ENCODE measurements around the gene TMEM45A.
A peak's percentile ranks its signal among the peaks of the same experiment; 100 is the strongest.
"Not testable (repeated sequence)": the region's sequence is repeated elsewhere in the genome, so short reads cannot be mapped to it uniquely, and the experiment has no call there.

TMEM45A gene

GRCh38 chr3:100486808-100487207, 5.6 kb upstream of the TMEM45A start:
- no peak for DNase-seq

DNA sequence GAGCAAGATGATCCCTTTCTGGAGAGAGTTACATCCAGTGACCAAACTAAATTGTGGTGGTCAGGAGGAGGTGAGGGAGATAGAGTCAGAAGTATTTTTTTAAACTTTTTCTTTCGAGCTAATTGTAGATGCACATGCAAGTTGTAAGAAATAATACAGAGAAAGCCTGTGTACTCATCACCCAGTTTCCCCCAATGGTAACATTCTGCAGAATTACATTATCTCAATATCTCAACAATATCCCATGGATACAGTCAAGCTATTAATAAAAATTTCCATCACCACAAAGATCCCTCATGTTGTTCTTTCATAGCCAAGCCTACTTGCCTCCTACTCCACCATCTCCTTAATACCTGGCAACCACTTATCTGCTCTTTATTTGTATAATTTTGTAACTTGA, 3.3 kb upstream of the TMEM45A start:
- DNase-seq, result no peak

DNA sequence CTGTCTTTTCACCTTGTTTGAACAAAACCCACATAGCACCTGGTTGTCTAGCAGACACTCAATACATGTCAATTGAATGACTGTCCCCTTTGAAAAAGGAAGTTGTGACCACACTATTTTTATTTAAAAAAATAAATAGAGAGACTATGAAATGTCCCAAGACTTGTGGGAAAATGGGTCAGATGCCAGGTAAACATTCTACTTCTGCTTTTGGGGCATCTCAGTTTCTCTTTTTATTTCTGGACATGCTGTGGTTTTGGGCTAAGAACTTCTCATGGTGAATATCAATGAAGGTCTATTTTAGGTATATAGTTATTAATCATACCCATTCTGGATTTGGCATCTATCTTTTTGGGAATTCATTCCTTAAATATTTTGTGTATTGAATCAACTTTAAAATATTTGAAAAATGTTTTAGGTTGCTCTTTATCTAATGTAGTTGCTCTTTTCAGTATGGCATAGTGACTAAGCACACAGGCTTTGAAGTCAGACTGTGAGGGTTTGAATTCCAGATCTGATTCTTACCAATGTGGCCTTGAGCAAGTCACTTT, 4.4 kb downstream of the TMEM45A start:
- DNase-seq, result peak; percentile 84

GRCh38 chr3:100499651-100500050, 7.2 kb downstream of the TMEM45A start:
- DNase-seq, result no peak

DNA sequence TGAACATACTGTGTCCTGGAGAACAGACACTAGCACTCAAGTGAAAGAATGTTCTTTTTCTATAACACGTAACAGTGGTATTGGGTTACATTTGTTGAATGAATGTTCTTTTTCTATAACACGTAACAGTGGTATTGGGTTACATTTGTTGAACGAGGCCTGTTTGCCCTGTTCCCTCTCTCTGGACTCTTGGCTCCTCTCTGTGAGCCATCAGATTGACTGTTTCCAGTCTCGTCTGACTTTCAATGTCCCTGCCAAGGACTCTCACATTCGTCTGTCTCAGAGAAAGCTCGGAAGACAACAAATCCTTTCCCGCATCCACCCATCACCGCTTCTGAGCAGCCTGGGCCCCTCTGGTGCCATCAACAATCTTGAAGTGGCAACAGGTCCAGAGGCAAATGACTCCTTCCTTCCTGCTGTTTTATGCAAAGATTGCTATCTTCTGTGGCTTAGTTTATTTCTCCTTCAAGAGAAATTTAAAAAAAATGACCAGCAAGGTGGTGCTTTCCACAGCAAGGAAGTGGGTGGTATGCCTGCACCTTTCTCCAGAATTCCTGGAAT, 8.0 kb downstream of the TMEM45A start:
- DNase-seq, result no peak

- no peak for DNase-seq
Observed at GRCh38 chr3:100503448-100503847, 11.0 kb downstream of the TMEM45A start.

DNA sequence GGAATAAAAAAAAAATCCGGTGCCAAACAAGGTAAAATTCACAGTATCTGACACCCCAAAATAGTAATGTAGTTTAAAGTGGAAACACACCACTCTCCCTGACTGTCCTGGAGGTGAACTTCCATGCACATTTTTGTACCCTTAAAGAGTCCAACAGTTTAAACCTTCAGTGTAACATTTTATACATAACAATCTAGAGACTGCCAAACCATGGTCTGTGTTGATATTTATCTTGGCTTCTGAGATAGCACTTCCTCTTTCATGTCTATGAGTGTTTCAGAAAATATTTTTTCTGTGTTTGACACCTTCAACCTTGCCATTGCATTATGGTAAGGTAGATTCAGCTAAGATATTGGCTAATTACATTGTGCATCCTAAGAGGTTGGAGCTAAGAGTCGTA, 13.9 kb downstream of the TMEM45A start:
- DNase-seq, result no peak

GRCh38 chr3:100509818-100510217, 17.4 kb downstream of the TMEM45A start:
- DNase-seq, result not testable (repeated sequence)

DNA sequence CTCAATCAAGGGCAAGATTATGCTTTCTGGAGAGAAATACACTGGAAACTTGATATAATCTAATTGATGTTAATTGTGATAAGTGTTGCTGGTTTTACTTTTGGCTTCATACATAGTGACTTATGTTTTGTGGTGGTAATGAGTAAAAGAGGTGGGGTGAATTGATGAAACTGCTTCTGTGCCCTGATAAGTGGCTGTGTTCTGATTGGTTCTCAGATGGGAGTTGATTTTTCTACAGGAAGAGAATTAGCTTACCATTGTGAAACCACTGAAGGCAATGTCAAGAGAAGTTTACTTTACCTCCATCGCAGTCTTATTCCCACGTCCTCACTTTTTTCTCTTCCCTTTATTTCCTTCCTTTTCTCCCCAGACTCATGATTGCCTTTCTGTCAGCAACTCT, 23.8 kb downstream of the TMEM45A start:
- no peak for DNase-seq

DNA sequence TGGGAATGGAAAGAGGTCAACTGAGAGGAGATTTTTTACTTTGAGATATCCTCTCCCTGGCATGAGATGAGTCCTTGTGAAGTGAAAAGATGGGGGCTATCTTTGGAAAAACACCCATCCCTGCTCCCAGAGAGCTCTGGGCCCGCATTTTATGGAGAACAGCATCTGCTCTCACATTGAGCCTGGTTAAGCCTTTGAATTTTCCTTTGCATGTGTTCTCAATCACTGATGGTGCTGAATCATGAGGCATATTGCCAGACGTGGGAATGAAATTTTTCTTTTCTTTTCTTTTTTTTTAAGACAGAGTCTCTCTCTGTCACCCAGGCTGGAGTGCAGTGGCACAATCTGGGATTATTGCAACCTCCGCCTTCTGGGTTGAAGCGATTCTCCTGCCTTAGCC, 24.4 kb downstream of the TMEM45A start:
- peak; percentile 82 for DNase-seq

- DNase-seq, result no peak
Observed at GRCh38 chr3:100517276-100517675, 24.9 kb downstream of the TMEM45A start.

DNA sequence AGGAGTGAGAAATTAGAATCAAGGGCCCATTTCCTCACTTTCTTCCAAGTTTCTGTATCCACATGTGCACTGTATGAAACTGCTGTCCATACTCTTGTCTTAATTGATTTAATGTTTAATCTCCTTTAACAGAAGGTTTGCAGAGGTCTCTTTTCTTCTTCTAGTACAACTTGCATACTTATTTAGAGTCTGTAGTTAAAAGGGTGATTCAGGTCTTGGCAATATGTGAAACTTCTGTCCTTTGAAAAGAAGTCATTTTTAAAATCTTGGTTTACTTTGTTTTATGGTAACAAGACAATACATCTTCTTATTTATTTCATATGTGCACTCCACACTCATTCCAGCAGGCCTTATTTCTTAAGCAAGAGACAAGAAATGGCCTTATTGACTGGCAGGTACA, 25.8 kb downstream of the TMEM45A start:
- no peak for DNase-seq

DNA sequence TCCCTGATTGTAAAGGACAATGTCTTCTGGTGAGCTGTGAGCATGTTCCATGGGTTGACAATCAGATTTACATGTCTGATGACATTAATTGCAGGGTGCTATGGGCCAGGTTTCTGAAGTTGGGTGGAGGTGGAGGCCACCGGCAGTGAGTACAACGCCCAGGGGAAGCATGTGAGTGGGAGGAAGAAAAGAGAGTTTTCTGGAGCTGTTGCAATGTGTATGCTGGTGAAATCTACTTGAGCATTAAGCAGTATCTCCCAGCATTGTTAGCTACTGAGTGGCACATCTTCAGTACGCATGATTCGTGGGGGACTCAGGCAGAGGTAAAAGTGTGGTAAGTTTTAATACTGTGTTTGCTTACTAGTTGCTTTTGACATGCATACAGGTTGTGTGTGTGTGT, 26.6 kb downstream of the TMEM45A start:
- DNase-seq, result no peak

DNA sequence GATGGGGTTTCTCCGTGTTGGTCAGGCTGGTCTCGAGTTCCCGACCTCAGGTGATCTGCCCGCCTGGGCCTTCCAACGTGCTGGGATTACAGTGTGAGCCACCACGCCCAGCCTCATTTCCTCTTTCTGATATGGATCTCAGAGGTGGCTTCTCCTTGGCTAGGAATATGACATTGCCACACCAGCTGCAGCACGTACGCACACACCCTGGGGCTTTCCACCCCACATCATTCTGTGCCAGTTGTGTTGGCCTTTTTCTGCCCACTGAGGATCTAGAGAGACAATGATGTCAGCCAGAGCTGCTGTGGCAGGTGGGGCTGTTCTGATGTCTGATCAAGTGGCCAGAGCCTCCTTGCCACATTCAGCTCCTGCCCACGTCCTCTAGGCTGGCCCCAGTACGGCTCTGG, 29.0 kb downstream of the TMEM45A start:
- DNase-seq, result no peak

DNA sequence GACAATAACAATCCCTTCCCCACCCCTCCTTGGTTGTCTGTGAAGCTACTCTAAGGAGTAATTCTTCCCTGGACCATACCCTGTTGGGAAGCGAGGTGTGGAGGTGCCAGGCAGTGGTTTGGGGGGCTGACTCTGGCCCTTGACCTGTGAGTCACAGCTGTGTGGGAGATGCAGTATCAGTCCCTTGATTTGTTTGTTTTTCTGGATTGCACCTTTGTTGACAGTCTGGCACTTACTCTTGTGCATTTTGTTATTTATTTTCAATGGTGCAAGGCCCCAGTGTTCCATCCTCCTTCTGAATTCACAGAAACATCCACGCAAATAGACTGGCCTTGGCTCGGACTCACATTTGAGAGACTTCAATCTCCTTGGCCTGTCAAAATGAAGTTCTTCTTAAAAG, 29.7 kb downstream of the TMEM45A start:
- DNase-seq, result no peak

DNA sequence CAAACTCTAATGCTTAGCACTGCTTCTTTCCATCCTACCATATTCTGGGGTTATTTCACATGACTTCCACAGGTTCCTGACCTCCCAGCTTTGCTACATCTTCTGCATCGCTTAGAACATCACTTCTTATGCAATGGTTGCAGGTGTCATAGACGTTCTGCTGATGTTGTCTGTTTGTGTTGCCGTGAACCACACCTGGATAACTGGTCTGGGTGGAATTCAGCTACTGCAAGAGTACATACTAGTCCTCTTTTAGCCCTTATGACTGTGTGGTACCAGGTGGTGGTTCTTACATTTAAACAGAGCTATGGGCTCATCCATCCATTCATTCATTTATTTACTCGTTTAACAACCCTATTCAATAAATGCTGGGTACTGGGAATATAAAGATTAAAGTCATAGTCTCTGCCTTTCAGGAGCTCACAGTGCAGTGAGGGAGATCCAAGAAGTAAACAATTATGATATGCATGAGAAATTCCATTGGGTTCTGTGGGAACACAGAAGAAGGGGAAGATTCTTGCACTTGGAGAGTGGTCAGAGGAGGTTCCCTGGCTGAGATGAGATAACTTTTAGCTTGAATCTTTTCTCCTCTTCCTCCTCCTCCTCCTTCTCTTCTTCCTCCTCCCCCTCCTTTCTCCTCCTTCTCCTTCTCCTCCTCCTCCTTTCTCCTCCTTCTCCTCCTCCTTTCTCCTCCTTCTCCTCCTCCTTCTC, 30.8 kb downstream of the TMEM45A start:
- DNase-seq, result no peak

GRCh38 chr3:100525753-100526612, 33.6 kb downstream of the TMEM45A start:
- DNase-seq, result peak; percentile 95

DNA sequence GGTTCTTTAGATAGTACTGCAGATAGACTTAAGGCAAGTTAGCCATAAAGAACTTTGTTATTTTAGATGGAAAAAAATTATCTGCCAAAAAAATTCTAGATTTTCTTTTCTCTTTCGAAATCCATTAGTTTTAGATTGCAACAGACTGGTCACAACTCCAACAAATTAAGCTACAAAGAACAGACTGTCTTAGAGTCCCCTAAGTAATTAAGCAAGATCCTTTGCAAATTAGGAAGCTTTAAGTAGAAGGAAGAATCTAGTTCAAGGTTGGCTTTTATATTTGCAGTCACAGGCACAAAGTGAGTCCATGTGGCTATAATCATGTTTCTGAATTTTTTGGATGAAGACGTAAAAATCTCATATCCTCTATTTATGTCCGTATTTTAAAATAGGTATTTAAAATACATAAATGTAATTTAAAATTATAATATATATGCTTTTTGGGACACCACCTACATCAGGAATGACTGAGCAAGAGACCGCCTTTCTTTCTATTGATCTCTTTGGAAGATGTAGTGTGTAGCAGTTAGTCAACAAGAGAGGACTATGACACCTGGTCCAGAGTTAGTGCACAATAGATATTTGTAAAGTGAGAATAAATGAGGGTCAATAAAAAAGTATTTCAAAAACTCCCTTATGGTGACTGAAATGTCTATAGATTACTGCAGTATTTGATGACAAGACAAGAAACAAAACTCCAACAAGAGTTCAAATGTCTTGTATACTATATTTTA, 34.4 kb downstream of the TMEM45A start:
- no peak for DNase-seq

GRCh38 chr3:100527347-100527735, 34.9 kb downstream of the TMEM45A start:
- no peak for DNase-seq

GRCh38 chr3:100531093-100531492, 38.7 kb downstream of the TMEM45A start:
- no peak for DNase-seq

DNA sequence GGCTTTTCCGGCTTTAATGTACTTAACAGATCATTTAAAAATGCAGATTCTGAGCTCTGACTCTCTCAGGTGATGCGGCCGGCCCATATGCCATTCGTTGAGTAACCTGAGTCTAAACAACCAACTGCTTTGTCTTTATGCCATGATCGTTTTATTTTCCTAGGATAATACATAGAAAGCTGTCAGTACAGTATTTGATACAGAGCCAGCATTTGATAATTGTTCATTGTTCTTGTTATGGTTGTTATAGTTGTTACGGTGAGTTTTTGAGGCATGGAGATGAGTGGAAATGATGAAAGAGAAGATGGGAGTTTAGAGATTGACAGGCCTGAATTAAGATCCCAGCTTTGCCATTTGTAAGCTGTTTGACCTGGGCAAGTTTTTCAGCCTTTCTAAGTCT, 40.0 kb downstream of the TMEM45A start:
- DNase-seq, result no peak

DNA sequence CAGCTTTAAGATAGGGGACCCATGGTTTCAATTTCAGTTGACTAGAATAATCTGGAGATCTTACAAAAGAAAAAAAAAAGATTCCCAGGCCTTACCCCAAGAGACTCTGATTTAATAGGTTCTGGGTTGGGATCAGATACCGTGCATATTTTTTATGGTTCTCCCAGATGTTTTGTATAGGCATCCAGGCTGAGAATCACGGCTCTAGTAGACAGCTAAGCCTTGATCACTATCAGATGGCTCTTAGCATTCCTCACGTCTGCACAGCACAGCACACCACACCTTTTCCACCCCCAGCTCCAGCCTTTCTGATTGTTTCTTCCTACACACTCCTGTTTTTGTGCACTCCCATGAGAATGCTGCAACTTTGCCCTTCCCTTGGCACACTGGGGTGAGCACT, 40.8 kb downstream of the TMEM45A start:
- peak; percentile 89 for DNase-seq

DNA sequence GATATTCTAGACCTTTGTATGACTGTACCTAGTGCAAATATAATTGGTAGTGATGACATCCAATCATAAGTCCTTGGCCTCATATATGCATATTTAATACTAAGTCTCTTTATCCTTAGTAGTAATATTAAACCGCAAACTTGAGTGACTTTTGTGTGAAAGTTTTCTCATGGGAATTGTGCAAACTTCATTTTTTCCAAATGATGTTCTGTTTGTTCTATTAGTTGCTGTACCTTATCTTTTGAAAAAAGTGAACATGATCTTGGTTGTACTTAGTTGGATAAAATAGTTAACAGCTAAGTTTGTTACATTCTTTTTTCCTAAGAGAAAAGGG, 43.2 kb downstream of the TMEM45A start:
- DNase-seq, result no peak
